Measurements from ENCODE around the gene IFT122.

Gene IFT122

DNA sequence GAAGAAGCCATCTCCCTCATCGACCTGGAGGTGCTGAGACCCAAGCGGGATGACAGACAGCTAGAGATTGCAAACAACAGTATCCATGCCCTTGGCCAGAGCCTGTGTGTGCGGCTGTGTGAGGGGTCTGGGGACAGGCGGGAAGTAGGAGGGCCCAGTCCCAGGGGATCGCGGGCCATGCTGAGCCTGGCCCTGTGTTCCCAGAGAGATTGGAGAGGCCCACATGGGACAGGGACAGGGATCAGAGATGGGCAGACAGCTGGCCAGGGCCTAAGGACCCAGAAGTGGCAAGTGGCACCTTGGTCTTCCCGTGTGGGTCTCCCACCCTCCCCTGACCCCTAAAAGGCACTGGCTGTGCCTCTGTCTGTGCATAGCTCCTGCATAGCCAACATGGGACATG lies 77.5 kb downstream of the IFT122 start:
- H4K8ac ChIP-seq (ENCODE audit: low read depth, low read length) = no peak overlapping the region
- H3K79me2 ChIP-seq (ENCODE audit: control insufficient read depth, insufficient read depth, low read length, poor library complexity) = no peaks in the 10 kb centered on the region
- no peak overlapping the region for H3K23ac ChIP-seq (ENCODE audit: low read length)
- H3K9me3 ChIP-seq (ENCODE audit: insufficient read depth, low read depth, low read length) = peaks cover 2% of the 10 kb centered on the region
- WGBS (ENCODE audit: extremely low coverage, insufficient coverage, insufficient read length) = no CpG with 5 or more reads among the region's 7 CpGs
- peaks cover 24 to 42% of the 10 kb centered on the region in 2 experiments for H3K36me3 ChIP-seq (ENCODE audit: control insufficient read depth in 1 of 2, insufficient read depth in 2 of 2, low read length in 2 of 2)
- no peaks in the 10 kb centered on the region for H3K27me3 ChIP-seq (ENCODE audit: insufficient read depth, low read length)
- H2BK12ac ChIP-seq (ENCODE audit: low read length) = no peak overlapping the region
- H4K91ac ChIP-seq (ENCODE audit: low read depth, low read length) = no peak overlapping the region
- no peaks in the 10 kb centered on the region for H3K4me1 ChIP-seq (ENCODE audit: control insufficient read depth in 1 of 2, insufficient read depth in 2 of 2, low read length in 2 of 2)
- DNase-seq = no peak
- no peak overlapping the region for H3K9ac ChIP-seq (ENCODE audit: low read length)
- H2BK5ac ChIP-seq (ENCODE audit: low read depth, low read length, poor library complexity) = no peak overlapping the region
- no peak overlapping the region for H3K14ac ChIP-seq (ENCODE audit: low read length)
- H3K4me2 ChIP-seq (ENCODE audit: low read length) = no peak overlapping the region
- H3K4ac ChIP-seq (ENCODE audit: low read depth, low read length) = no peak overlapping the region
- no peaks in the 10 kb centered on the region for H3K79me1 ChIP-seq (ENCODE audit: low read length)
- no peak overlapping the region for H2BK120ac ChIP-seq (ENCODE audit: insufficient read depth, low read length, poor library complexity)
- no peak overlapping the region for H4K12ac ChIP-seq (ENCODE audit: low read depth, low read length)
- H2AK5ac ChIP-seq (ENCODE audit: low read length) = no peak overlapping the region
- H3K18ac ChIP-seq (ENCODE audit: low read length) = no peak overlapping the region
- no peak overlapping the region for H3K27ac ChIP-seq (ENCODE audit: low read depth, low read length)
- no peak overlapping the region for H3K4me3 ChIP-seq (ENCODE audit: low read depth, low read length)
- no peak overlapping the region for H2AFZ ChIP-seq (ENCODE audit: insufficient read depth, low read length, poor library complexity)

DNA sequence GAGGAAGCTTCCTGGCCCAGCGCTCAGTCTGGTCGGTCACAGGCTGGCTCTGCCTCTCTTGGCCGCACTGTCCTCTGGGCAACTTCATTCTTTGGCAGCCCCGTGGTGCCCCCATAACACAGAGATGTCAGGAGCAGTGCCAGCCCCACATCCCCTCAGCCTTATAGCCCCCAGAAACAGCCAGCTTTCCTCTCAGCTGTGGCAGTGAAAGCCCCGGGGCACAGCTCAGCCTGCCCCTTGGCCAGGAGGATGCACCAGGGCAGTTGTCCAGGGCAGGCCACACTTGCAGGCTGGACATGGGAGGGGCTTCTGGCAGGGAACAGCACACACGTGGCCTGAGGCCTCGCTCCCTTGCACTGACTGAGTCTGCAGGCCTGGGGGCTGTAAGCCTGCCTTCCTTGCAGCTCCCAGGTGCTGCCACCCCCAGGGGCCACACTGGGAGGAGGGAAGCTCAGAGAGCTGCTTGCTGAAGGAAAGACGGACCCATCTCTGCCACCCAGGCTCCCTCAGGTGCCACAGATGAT lies 78.1 kb downstream of the IFT122 start:
- Histone ChIP-seq H3K4ac (ENCODE audit: low read depth, low read length) (no peak overlapping the region), H3K4me2 (ENCODE audit: low read length) (no peak overlapping the region), H3K79me1 (ENCODE audit: low read length) (no peaks in the 10 kb centered on the region), H3K9me3 (ENCODE audit: insufficient read depth, low read depth, low read length) (peaks cover 2% of the 10 kb centered on the region), H2BK12ac (ENCODE audit: low read length) (no peak overlapping the region), H4K91ac (ENCODE audit: low read depth, low read length) (no peak overlapping the region), H4K8ac (ENCODE audit: low read depth, low read length) (no peak overlapping the region), H2BK5ac (ENCODE audit: low read depth, low read length, poor library complexity) (no peak overlapping the region), H3K9ac (ENCODE audit: low read length) (no peak overlapping the region), H3K79me2 (ENCODE audit: control insufficient read depth, insufficient read depth, low read length, poor library complexity) (no peaks in the 10 kb centered on the region), H3K4me3 (ENCODE audit: low read depth, low read length) (no peak overlapping the region), H3K23ac (ENCODE audit: low read length) (no peak overlapping the region), H3K27me3 (ENCODE audit: insufficient read depth, low read length) (no peaks in the 10 kb centered on the region), H3K18ac (ENCODE audit: low read length) (no peak overlapping the region), H3K27ac (ENCODE audit: low read depth, low read length) (no peak overlapping the region), H3K36me3 (ENCODE audit: control insufficient read depth in 1 of 2, insufficient read depth in 2 of 2, low read length in 2 of 2) (peaks cover 21 to 39% of the 10 kb centered on the region in 2 experiments), H4K12ac (ENCODE audit: low read depth, low read length) (no peak overlapping the region), H3K4me1 (ENCODE audit: control insufficient read depth in 1 of 2, insufficient read depth in 2 of 2, low read length in 2 of 2) (no peaks in the 10 kb centered on the region), H2BK120ac (ENCODE audit: insufficient read depth, low read length, poor library complexity) (no peak overlapping the region), H2AFZ (ENCODE audit: insufficient read depth, low read length, poor library complexity) (no peak overlapping the region), H3K14ac (ENCODE audit: low read length) (no peak overlapping the region), H2AK5ac (ENCODE audit: low read length) (no peak overlapping the region)
- no CpG with 5 or more reads among the region's 8 CpGs for WGBS (ENCODE audit: extremely low coverage, insufficient coverage, insufficient read length)
- DNase-seq = no peak

GRCh38 chr3:129518581-129518980 lies 78.6 kb downstream of the IFT122 start:
- H3K4ac ChIP-seq (ENCODE audit: low read depth, low read length) = no peak overlapping the region
- H3K4me2 ChIP-seq (ENCODE audit: low read length) = no peak overlapping the region
- no peak overlapping the region for H3K9ac ChIP-seq (ENCODE audit: low read length)
- no peak overlapping the region for H4K91ac ChIP-seq (ENCODE audit: low read depth, low read length)
- H3K23ac ChIP-seq (ENCODE audit: low read length) = no peak overlapping the region
- no peaks in the 10 kb centered on the region for H3K79me1 ChIP-seq (ENCODE audit: low read length)
- H2BK5ac ChIP-seq (ENCODE audit: low read depth, low read length, poor library complexity) = no peak overlapping the region
- H3K9me3 ChIP-seq (ENCODE audit: insufficient read depth, low read depth, low read length) = peaks cover 2% of the 10 kb centered on the region
- no peak overlapping the region for H3K14ac ChIP-seq (ENCODE audit: low read length)
- H4K8ac ChIP-seq (ENCODE audit: low read depth, low read length) = no peak overlapping the region
- peaks cover 18 to 36% of the 10 kb centered on the region in 2 experiments for H3K36me3 ChIP-seq (ENCODE audit: control insufficient read depth in 1 of 2, insufficient read depth in 2 of 2, low read length in 2 of 2)
- H2AFZ ChIP-seq (ENCODE audit: insufficient read depth, low read length, poor library complexity) = no peak overlapping the region
- H3K4me3 ChIP-seq (ENCODE audit: low read depth, low read length) = no peak overlapping the region
- no peak overlapping the region for H2BK12ac ChIP-seq (ENCODE audit: low read length)
- H3K27me3 ChIP-seq (ENCODE audit: insufficient read depth, low read length) = no peaks in the 10 kb centered on the region
- H2BK120ac ChIP-seq (ENCODE audit: insufficient read depth, low read length, poor library complexity) = no peak overlapping the region
- H3K18ac ChIP-seq (ENCODE audit: low read length) = no peak overlapping the region
- H2AK5ac ChIP-seq (ENCODE audit: low read length) = no peak overlapping the region
- no peaks in the 10 kb centered on the region for H3K4me1 ChIP-seq (ENCODE audit: control insufficient read depth in 1 of 2, insufficient read depth in 2 of 2, low read length in 2 of 2)
- no peak overlapping the region for H3K27ac ChIP-seq (ENCODE audit: low read depth, low read length)
- no CpG with 5 or more reads among the region's 8 CpGs for WGBS (ENCODE audit: extremely low coverage, insufficient coverage, insufficient read length)
- H3K79me2 ChIP-seq (ENCODE audit: control insufficient read depth, insufficient read depth, low read length, poor library complexity) = no peaks in the 10 kb centered on the region
- H4K12ac ChIP-seq (ENCODE audit: low read depth, low read length) = no peak overlapping the region
- DNase-seq = peak in 1 of 2 donors; percentile 29

DNA sequence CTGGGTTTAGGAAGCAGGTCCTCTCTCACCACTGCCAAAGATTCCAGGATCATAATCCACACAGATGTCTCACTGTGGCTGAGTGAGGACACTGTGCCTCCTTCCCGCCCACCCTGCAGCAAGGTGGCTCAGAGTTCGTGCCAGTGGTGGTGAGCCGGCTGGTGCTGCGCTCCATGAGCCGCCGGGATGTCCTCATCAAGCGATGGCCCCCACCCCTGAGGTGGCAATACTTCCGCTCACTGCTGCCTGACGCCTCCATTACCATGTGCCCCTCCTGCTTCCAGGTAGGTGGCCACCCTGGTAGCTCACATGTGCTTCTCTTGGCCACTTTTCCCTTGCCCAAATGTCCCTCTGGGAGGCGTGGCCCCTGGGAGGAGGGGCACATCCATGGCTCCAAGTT lies 79.4 kb downstream of the IFT122 start:
- no peak overlapping the region for H2AFZ ChIP-seq (ENCODE audit: insufficient read depth, low read length, poor library complexity)
- H3K9me3 ChIP-seq (ENCODE audit: insufficient read depth, low read depth, low read length) = peaks cover 2% of the 10 kb centered on the region
- no peak overlapping the region for H4K8ac ChIP-seq (ENCODE audit: low read depth, low read length)
- no peaks in the 10 kb centered on the region for H3K4me1 ChIP-seq (ENCODE audit: control insufficient read depth in 1 of 2, insufficient read depth in 2 of 2, low read length in 2 of 2)
- H3K79me2 ChIP-seq (ENCODE audit: control insufficient read depth, insufficient read depth, low read length, poor library complexity) = no peaks in the 10 kb centered on the region
- no peaks in the 10 kb centered on the region for H3K27me3 ChIP-seq (ENCODE audit: insufficient read depth, low read length)
- H3K27ac ChIP-seq (ENCODE audit: low read depth, low read length) = no peak overlapping the region
- H3K23ac ChIP-seq (ENCODE audit: low read length) = no peak overlapping the region
- H3K4me3 ChIP-seq (ENCODE audit: low read depth, low read length) = no peak overlapping the region
- no peak overlapping the region for H3K14ac ChIP-seq (ENCODE audit: low read length)
- H3K9ac ChIP-seq (ENCODE audit: low read length) = no peak overlapping the region
- no peak overlapping the region for H2AK5ac ChIP-seq (ENCODE audit: low read length)
- H4K12ac ChIP-seq (ENCODE audit: low read depth, low read length) = no peak overlapping the region
- H3K4me2 ChIP-seq (ENCODE audit: low read length) = no peak overlapping the region
- DNase-seq = no peak
- WGBS (ENCODE audit: extremely low coverage, insufficient coverage, insufficient read length) = no CpG with 5 or more reads among the region's 10 CpGs
- H4K91ac ChIP-seq (ENCODE audit: low read depth, low read length) = no peak overlapping the region
- H3K4ac ChIP-seq (ENCODE audit: low read depth, low read length) = no peak overlapping the region
- H2BK120ac ChIP-seq (ENCODE audit: insufficient read depth, low read length, poor library complexity) = no peak overlapping the region
- H3K18ac ChIP-seq (ENCODE audit: low read length) = no peak overlapping the region
- H3K36me3 ChIP-seq (ENCODE audit: control insufficient read depth in 1 of 2, insufficient read depth in 2 of 2, low read length in 2 of 2) = peaks cover 17 to 29% of the 10 kb centered on the region in 2 experiments
- no peaks in the 10 kb centered on the region for H3K79me1 ChIP-seq (ENCODE audit: low read length)
- H2BK12ac ChIP-seq (ENCODE audit: low read length) = no peak overlapping the region
- H2BK5ac ChIP-seq (ENCODE audit: low read depth, low read length, poor library complexity) = no peak overlapping the region

Measured in trophoblast cell (in vitro differentiated cells and primary cell).